Activated CD4-positive, alpha-beta T cell treated with anti-CD3 and anti-CD28 coated beads, Interleukin-2, Interleukin-4, amounts not matched to agents 100 ng/mL and 50 ng/mL, durations not matched to agents 16 hours and 8 hours (primary cell): ENCODE measurements around the gene PRKN.

Experiments used
- DNase-seq: peaks from one replicate; pipeline ENCODE4 v3.0.0-alpha.2; 2020; ENCODE audit warnings: low spot score

The PRKN gene

DNA sequence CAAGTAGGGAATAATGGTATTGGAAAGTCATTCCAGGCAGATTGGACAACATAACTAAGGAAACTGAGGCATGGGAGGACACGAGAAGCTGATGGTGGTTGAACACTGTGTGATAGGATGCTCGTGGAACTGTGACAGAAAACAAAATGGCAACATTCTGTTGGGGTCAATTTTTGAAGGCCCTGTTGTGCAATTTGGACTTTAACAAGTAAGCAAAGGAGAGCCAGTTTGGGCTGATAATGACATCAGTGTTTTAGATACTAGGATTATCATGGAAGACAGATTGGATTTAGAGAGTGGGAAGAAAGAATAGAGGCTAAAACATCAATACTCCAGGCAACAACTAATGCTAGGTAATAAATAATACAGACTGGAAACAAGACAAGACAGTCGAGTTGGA, 53.1 kb downstream of the PRKN start:
- no peak for DNase-seq

DNA sequence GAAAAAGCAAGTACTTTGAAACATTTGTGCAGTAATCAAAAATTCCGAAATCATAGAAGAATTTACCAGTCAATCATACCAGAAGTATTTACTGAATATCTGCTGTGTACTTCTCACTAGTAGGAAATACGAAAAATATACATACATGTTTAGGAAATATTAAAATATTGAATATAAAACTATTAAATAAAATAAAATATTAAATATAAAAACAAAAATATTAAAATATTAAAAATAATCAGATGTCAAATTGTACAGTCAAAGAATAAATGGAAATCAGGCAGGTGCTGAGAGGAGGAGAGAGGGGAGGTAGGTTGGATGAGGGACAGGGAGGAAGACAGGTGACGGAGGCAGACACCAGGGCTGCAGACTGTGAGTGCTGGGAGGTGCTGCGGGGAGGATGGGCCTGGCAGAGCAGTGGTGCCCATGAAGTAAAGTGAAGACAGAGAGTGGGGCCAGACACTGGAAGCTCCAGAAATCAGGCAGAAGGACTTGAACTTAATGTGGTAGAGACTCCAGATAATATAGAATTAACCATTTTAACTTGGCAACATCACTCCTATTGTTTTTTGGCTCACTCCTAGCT, 55.9 kb downstream of the PRKN start:
- DNase-seq = no peak

DNA sequence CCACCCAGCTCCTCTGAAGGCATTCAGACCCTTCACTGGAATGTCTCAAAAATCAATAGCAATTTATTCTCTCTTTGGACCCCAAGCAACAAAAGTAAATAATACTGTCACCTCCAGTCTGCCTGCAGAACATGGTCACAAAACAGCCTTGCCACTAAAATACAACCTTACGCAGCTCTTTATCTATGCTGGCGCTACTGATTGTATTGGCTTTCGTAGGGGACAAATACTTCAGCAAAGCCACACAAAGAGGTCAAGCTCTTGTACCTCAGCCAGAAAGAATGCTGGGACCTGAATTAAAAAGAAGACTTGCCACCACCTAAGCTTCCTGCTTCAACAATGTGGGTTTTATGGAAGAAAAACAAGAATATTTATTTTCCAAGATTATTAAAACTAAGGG, 57.2 kb downstream of the PRKN start:
- no peak for DNase-seq

DNA sequence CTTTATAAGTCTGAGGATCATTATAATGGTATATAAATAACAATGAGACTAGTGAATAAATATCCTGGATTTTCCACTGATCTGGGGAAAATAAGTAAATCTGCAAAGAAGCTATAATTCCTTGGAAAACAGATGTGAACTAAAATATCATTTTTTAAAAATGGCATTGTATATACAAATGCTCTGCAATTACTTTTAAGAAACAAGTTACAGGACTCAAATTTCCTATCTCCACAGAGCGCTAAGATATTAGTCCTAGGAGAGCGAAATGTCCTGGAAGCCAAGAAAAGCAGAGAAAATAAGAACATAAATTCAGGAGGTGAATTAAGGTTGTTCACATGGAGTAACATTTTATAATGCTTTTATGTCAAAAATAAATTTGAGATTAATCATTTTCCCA, 61.3 kb downstream of the PRKN start:
- no peak for DNase-seq

DNA sequence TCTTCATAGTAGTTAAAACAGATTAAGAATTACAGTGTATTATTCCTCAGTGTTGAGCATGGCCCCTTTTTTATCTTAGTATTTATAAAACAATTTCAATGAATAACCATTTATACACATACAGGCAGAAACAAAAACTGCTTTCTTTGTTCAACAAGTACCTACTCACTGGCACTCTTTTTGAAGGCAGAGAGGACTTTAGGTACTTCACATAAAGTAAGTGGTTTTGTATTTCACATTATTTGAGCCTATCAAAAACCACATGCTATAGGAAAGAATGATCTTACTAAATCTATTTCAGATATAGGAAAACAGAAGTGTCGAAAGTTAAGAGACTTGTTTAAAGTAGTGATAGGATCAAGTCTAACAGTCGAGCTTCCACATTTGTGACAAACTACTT, 73.8 kb downstream of the PRKN start:
- DNase-seq = no peak

DNA sequence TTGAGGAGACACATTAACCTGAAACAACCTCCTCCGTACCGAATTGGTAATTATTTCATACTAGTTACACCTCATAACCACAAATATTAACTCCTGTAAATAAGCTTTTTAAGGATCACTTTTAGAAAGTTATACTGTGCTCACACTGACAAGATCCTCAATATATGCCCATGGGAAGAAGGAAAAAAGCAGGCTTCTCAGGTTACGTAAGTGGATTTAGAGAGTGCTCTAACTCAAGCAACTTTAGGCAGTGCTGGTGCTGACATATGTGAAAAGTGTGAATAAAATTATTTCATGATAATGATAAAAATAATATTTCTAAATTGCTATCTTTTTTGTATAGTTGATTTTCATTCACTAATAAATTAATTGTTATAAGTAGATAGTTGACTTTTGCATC, 76.1 kb downstream of the PRKN start:
- DNase-seq = no peak

DNA sequence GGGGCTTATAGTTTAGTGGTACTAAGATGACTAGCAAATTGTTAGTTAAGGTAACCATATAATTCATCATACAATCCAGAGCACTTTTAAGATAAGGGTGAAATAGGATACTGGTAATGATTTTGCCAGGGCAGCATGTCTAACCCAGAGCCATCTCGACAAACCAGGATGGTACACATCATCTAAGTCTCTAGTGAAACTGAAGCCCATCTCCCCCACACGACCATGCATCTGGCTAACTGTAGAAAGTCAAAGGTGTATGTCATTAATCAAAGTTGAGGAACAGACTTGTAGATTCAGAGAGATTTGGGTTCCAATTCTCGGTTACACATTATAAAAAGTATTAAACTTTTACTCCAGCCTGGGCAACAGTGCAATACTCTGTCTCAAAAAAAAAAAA, 78.3 kb downstream of the PRKN start:
- no peak for DNase-seq

DNA sequence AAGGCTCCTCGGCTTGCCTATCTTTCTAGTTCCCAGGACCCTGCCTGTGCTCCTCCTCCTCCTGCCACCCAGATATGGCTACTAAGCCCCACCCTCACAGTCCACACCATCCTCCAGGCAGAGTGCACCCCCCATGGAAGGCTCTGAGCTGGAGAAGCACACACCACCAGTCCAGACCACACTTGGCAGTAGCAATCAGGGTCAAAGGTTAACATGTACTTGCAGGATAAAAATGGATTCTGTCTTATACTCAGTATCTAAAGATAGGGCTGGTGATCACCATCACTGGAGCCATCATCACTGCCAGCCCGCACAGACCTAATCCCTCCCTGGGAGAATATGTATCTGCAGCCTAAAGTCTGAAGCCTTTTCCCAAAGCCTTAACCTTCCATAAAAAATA, 83.4 kb downstream of the PRKN start:
- no peak for DNase-seq

DNA sequence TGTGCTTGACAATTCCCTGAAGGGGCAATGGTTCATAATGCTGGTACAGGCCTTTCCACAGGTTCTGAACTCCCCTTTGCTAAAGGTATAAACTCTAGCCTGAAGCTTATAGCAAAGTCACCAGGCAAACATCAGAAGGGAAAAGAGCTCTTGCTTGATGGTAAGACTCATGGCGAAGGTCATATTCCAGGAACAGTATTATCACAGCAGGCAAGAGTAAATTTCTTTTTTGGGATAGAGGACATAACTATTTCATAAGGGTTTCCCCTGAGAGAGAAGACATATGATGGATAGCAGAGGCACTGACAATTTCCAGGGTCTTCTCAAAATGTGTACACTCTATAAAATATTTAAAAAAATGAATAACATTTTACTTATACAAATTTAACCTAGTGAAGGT, 86.8 kb downstream of the PRKN start:
- no peak for DNase-seq

DNA sequence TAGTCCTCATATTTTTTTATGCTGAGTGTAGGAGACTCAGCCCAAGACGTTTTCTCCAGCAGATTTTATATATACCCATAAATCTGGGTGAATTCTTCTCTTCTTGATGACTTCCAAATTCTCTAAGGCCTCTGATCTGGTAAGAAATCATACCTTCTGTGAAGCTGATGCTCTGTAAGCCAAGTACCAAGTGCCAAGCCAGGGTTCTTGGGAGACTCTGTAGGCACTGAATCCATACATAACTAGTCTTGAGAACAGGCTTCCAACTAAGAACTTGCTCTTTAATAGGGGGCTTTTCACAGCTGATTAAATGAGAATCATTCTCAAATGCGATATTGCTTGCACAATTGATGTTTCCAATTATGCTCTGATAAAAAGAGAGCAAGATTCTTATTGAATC, 87.6 kb downstream of the PRKN start:
- DNase-seq = no peak

DNA sequence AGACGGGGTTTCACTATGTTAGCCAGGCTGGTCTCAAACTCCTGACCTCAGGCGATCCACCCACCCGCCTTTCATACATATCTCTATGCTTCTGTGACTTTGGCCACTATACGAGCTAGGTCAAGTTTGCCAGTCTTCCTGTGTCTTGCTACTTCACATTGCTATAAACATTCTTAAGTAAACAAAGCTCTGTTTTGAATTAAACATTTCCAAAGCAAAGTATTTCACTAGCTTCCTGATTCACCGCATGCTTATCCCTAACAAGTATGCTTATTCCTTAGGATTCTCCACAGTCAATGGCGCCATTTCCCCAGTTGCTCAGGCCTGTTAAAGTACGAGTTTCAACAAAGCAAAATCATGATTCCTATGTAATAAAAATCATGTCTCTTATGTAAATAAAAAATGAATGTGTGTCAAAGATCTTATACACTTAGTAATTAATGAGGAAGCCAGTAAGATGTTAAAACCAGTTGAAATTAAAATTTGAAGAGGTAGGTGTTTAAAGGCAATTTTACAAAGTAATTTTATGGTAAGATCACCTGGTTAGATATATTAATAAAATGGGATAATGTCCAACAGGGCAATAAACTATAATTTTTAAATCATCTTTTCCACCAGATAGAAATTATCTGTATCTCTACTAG, 88.5 kb downstream of the PRKN start:
- no peak for DNase-seq

DNA sequence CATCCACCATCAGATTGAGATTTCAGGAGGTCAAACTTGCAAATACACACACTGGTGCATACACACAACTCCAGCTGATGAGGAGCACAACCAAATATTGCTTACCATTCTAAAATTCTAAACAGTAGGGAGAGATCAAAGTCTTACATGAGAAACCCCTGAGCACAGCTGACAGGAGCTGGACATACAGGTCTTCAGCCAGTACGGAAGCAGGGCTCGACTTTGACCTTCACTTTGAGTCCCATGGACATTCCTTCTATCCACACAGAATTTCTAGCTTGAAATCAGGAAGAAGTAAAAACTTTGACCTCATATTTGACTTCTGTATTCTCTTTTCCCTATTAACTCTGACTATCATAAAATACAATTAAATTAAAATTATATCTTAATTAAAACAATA, 90.2 kb downstream of the PRKN start:
- no peak for DNase-seq

DNA sequence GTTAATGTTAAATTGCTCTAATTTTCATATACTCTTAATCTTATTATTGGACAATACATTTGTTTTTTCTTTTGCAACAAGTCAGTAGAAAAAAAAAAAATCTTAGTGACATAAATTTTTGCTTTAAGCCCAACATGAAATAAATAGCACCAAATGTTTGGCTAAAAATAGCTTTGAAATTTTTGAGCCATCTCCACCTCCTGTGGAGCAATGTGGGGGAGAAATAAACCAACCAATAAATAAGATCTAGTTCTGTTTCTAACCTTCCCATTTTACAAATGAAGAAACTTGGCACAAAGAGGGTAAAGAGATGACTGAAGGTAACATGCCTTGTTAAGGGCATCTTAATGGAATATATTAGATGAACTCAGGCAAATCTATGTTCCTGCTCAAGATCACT, 91.4 kb downstream of the PRKN start:
- DNase-seq = no peak

DNA sequence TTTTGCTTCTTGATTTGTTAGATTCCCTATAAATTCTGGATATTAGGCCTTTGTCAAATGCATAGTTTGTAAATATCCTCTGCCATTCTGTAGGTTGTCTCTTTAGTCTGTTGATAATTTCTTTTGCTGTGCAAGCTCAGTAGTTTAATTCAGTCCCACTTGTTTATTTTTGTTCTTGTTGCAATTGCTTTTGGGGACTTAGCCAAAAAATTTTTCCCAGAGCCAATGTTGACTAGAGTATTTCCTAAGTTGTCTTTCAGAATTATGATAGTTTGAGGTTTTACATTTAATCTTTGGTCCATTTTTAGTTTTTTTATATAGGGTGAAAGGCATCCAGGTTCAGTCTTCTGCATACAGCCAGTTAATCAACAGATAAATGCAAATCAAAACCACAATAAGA, 96.0 kb downstream of the PRKN start:
- no peak for DNase-seq

DNA sequence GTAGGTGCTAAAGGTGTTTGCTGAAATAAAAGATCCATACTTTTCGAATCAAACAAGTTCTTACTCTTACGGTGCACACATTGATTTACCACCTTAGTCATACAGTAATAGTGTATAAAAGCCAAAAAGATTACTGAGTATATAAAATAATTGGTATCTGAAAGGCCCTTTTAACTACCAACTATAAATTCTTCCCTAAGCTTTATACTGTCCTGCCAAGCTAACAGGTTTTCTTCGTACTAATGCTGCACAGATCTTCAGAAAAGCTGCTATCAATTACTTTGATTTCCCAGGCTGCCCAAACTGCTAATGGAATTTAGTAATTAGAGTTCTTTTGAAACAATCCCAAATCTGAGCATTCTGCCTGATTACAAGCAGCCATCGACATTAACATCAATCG, 97.5 kb downstream of the PRKN start:
- DNase-seq = no peak

DNA sequence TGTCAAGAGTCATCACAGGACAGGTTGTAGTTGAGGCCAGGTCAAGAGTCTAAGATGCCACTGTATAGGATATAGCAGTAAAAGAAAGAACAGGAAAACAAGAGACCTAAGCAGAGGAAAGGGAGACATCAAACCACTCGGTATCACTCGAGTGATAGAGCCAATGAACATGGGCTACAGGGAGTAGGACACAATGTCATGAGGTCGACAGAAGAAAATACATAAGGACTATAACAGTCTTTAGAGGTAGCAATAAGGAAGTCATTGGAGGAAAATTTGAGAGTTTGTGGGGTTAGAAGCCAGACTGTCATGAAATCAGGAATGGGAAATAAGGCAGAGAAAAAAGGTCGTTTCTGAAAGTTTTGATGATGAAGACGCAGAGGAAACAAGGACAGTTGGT, 99.7 kb downstream of the PRKN start:
- DNase-seq = no peak

DNA sequence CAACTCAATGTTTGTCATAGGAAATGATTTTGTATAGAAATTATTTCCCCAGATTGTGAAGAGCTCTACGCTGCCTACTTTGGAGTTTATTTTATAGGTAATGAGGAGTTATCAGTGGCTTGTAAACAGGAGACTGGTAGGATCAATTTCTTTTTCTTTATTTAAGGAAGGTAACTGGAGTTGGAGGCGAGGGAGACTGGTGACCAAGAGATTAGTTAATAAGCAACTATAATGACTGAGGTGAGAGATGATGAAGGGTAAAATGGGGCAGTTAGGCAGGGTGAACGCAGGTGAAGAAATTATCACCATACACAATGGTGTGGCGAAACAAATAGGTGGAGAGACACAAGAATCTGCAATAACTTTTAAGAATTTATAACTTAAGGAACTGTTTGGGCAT, 100.2 kb downstream of the PRKN start:
- no peak for DNase-seq

DNA sequence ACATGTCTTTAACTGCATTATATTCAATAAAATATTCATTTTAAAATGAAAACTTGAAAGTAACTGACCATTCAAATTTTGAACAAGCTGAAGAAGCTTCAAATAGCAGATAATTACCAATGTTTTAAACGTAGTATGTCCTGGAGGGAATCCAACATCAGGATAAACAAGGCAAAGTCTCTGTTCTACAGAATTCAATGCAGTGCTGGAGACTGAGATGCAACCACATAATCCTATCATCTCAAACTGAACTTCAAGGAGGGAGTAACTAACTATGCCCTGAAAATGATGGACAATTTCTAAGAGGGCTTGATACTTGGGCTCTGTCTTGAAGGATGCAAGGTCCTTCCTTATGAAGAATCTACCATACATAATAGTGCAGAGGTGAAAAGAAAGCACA, 100.7 kb downstream of the PRKN start:
- DNase-seq = no peak

DNA sequence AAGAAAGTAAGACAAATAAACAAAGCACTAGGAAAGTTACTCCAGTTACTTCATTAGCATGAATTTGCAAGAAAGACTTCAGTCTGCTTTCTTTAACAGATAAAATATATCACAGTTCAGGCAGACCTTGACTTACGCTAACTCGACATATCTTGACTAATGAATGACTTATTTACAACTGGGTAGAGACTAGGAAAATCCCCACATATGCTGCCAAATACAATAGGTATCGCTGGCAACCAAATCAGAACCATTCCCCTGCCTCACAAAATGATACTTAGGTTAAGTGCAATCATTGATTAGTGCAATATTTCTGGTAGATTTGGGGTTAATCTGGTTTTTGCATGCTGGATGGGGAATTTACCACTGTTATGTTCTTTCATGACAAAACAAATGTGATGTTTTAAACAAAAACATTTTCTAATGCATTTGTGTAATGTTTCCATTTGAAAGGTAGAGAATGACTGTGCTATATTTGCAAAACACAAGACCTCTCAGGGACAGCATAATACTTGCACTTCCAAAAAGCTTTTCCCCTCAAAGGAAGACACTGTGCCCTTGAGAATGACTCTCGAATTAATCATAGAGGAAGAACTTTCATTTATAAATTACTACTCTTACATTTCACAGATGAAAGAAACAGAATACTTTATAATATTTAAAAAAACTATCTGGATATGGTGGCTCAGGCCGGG, 101.6 kb downstream of the PRKN start:
- no peak for DNase-seq

DNA sequence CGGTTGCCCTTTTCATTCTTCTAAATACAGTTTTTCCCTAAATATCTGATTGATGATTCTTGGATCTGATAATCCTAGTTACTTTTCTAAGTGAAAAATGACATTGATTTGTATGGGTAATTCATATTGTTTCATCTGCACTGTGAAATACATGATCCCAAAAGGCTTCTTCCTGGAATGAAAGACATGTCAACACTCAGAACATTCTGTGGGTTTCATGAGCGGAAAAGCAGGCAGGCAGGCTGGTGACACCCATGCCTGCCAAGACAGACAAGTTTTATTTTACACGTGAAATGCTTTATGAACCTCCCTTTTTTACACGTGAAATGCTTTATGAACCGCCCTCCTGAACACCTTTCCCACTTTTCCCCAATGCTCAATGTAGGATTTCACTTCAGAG, 105.0 kb downstream of the PRKN start:
- no peak for DNase-seq

DNA sequence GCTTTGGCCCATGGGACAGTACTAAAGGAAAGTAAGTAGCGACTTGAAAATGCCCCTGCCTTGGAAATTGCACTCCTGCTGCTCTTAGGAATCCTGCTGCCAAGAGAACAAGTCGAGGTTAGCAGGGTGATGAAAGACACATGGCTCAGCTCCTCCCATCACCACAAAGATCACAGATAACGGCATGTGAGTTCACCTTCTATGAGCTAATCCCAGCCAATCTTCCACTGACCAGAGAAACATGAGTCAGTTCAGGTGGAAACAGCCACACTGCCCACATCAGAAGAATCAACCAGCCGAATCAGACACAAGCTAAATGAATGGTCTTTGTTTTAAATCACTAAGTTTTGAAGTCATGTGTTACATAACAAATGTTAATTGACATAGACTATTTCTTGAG, 106.3 kb downstream of the PRKN start:
- peak; percentile 1 for DNase-seq

DNA sequence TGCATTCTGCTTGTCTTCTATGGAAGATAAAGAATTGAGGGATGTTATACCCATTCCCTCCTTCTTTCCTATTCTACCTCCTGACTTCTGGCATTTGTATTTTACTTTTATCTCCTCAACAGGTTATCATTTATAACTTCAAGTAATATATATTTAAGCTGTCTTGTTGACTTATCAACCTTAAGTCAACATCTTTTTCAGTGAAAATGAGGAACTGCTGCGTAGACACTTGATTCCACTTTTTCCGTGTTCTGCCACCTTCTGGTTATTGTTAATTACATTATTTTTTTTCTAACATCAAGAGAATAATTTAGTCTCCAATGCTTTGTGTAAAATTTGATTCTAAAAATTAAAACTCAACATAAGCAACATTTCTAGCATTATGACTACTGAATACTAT, 107.5 kb downstream of the PRKN start:
- no peak for DNase-seq

DNA sequence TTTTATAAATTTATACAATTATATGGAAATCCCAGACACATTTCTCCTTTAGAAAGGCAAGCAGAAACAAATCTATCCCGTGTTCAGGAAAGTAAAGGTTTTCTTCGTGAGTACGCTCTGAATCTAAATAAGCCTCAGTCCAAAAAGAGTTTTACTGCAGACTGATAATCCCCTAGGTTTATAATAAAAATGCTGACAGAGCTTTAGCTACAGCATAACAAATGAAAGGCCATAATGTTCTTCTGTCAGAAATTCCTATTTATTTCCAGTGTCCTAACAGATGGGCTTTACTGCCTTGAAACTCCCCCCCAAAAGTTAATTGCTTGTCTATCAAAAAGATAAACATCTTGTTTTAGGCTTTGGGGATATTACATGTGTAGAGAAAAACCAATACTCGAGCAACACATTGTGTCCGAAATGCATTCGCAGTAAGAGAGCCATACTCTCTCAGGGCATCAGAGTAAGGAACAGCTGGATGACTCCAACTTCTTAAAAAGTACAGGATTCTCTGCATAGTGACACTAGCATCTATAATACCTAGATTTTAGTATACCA, 109.0 kb downstream of the PRKN start:
- no peak for DNase-seq
